GM19467 (cell line): ENCODE measurements around the gene ARHGEF19.

Experiments used
- ATAC-seq: cut with Tn5 transposase; IDR thresholded peaks from one replicate; pipeline ENCODE4 v1.9.1; 2021; ENCODE audit warnings: mild to moderate bottlenecking, moderate library complexity; ENCODE audit not compliant: unreplicated experiment

The ARHGEF19 gene

GRCh38 chr1:16244650-16245285 lies 32.3 kb upstream of the ARHGEF19 start:
- ATAC-seq: no peak

GRCh38 chr1:16243936-16244649 lies 31.6 kb upstream of the ARHGEF19 start:
- no peak for ATAC-seq

- no peak for ATAC-seq
Observed at GRCh38 chr1:16243215-16243610, 30.8 kb upstream of the ARHGEF19 start.

- ATAC-seq: no peak
Observed at GRCh38 chr1:16242556-16243214, 30.2 kb upstream of the ARHGEF19 start.

- ATAC-seq: no peak
Observed at GRCh38 chr1:16241221-16241708, 28.8 kb upstream of the ARHGEF19 start.

- ATAC-seq: no peak
Observed at GRCh38 chr1:16239972-16240491, 27.6 kb upstream of the ARHGEF19 start.

GRCh38 chr1:16237343-16237830 lies 24.9 kb upstream of the ARHGEF19 start:
- ATAC-seq: no peak

- ATAC-seq: peak; percentile 78
Observed at GRCh38 chr1:16236511-16237342, 24.3 kb upstream of the ARHGEF19 start, which contains the start of gene CPLANE2. Gene CPLANE2 (minus strand): TSS chr1:16237183. CDS start chr1:16236742, 441 bp downstream.

- ATAC-seq: peak; percentile 33
Observed at GRCh38 chr1:16235944-16236510, 23.6 kb upstream of the ARHGEF19 start.

- no peak for ATAC-seq
Observed at GRCh38 chr1:16235347-16235746, 22.9 kb upstream of the ARHGEF19 start.

GRCh38 chr1:16233431-16233830 lies 21.0 kb upstream of the ARHGEF19 start:
- ATAC-seq: no peak

GRCh38 chr1:16232316-16232710 lies 19.9 kb upstream of the ARHGEF19 start:
- ATAC-seq: no peak

GRCh38 chr1:16231331-16232315 lies 19.2 kb upstream of the ARHGEF19 start:
- no peak for ATAC-seq

GRCh38 chr1:16230744-16231143 lies 18.3 kb upstream of the ARHGEF19 start:
- ATAC-seq: no peak

- ATAC-seq: no peak
Observed at GRCh38 chr1:16229976-16230740, 17.7 kb upstream of the ARHGEF19 start.

GRCh38 chr1:16226490-16227179 lies 14.2 kb upstream of the ARHGEF19 start:
- ATAC-seq: no peak

- no peak for ATAC-seq
Observed at GRCh38 chr1:16226129-16226489, 13.7 kb upstream of the ARHGEF19 start.

- ATAC-seq: no peak
Observed at GRCh38 chr1:16224472-16224871, 12.0 kb upstream of the ARHGEF19 start.
